ENCODE data around the gene LHFPL2.
"Not testable (repeated sequence)": the region's sequence is repeated elsewhere in the genome, so short reads cannot be mapped to it uniquely, and the experiment has no call there.

GRCh38 chr5:78457507-78457906, 191.1 kb downstream of the LHFPL2 start:
- TF ChIP-seq MAX (CRISPR knock-in tag; IDR thresholded peaks at IDR 0.05); HDAC6 (IDR thresholded peaks at IDR 0.05; ENCODE audit: low read depth, low read length); ZMIZ1 (IDR thresholded peaks at IDR 0.05; ENCODE audit: low read depth in 2 of 2, low read length in 2 of 2); KLF6 (CRISPR knock-in tag; IDR thresholded peaks at IDR 0.05; ENCODE audit: borderline replicate concordance); ZBTB40 (IDR thresholded peaks at IDR 0.05); ZBTB40 (CRISPR knock-in tag; IDR thresholded peaks at IDR 0.05); ZFP1 (CRISPR knock-in tag; IDR thresholded peaks at IDR 0.05); ZNF324 (CRISPR knock-in tag; IDR thresholded peaks at IDR 0.05); KLF1 (tag; IDR thresholded peaks at IDR 0.05); YY1 (IDR thresholded peaks at IDR 0.05; ENCODE audit: borderline replicate concordance in 1 of 3, control insufficient read depth in 1 of 3, extremely low read depth in 1 of 3, insufficient read depth in 3 of 3, insufficient read length in 1 of 3, insufficient replicate concordance in 2 of 3, low read depth in 1 of 3, low read length in 2 of 3): not testable (repeated sequence)

Measured in K562 (cell line).